Liver (tissue), 3 donors: Measurements from ENCODE around the gene KLF4.

Experiments used
- EGR1 ChIP-seq, 2 donors: IDR thresholded peaks; 2 replicates each; pipeline ENCODE4 v1.6.1; 2016 to 2018; ENCODE audit warnings: antibody characterized with exemption in 2 of 2, low read depth in 2 of 2
- RAD21 ChIP-seq, 2 donors: IDR thresholded peaks; 2 replicates each; pipeline ENCODE4 v1.6.1; 2016; ENCODE audit warnings: antibody characterized with exemption in 2 of 2, mild to moderate bottlenecking in 2 of 2
- SP1 ChIP-seq: IDR thresholded peaks from 2 replicates; pipeline ENCODE4 v1.6.1; 2018; ENCODE audit warnings: antibody characterized with exemption, mild to moderate bottlenecking
- YY1 ChIP-seq: IDR thresholded peaks from 2 replicates; pipeline ENCODE4 v1.6.1; 2016; ENCODE audit warnings: antibody characterized with exemption, mild to moderate bottlenecking
- TF ChIP-seq, protein P1 (sequence below): fragments of 150-350 bp; IDR thresholded peaks from 2 replicates; pipeline ENCODE4 v1.5.1; 2017; ENCODE audit warnings: improper control_type of control experiment, low read depth, low read length; ENCODE audit not compliant: missing input control
- TF ChIP-seq, protein P2 (sequence below): IDR thresholded peaks from 2 replicates; pipeline ENCODE4 v1.6.1; 2016; ENCODE audit warnings: antibody characterized with exemption
- donor health status: healthy.
- donor health status: healthy.

DNA sequence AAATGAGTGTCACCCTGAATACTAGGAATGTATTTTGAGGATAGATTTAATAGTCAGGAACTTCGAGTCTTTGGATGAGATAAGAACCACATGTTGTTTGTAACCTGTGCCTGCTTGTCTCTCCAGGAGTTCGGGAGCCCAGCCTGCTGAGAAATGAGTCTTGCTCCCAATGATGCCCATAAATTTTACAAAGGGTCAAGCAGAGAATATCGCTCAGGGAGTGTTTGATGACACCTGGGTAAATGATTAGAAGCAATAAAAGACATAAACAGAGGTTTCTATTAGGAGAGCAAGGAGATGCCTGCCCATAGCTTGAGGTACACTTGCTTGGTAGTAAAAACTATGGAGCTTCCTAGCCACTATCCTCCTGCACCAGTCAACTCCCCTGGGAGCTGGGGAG lies 46.9 kb upstream of the KLF4 start:
- TF ChIP-seq EGR1 (IDR thresholded peaks at IDR 0.05; ENCODE audit: low read depth in 2 of 2) (no peak), YY1 (no peak), SP1 (no peak), RAD21 (IDR thresholded peaks at IDR 0.05) (no peak)
- TF ChIP-seq, protein P1, sequence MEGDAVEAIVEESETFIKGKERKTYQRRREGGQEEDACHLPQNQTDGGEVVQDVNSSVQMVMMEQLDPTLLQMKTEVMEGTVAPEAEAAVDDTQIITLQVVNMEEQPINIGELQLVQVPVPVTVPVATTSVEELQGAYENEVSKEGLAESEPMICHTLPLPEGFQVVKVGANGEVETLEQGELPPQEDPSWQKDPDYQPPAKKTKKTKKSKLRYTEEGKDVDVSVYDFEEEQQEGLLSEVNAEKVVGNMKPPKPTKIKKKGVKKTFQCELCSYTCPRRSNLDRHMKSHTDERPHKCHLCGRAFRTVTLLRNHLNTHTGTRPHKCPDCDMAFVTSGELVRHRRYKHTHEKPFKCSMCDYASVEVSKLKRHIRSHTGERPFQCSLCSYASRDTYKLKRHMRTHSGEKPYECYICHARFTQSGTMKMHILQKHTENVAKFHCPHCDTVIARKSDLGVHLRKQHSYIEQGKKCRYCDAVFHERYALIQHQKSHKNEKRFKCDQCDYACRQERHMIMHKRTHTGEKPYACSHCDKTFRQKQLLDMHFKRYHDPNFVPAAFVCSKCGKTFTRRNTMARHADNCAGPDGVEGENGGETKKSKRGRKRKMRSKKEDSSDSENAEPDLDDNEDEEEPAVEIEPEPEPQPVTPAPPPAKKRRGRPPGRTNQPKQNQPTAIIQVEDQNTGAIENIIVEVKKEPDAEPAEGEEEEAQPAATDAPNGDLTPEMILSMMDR: no peak
- TF ChIP-seq, protein P2, sequence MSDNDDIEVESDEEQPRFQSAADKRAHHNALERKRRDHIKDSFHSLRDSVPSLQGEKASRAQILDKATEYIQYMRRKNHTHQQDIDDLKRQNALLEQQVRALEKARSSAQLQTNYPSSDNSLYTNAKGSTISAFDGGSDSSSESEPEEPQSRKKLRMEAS: no peak
